Astrocyte of the spinal cord (primary cell): ENCODE results near the gene PFN1.

Experiments used
- DNase-seq: peaks from one replicate; pipeline ENCODE4 v3.0.0; 2011; ENCODE audit warnings: low read depth, low spot score
- H3K4me3 ChIP-seq: 2 replicates; pipeline ENCODE4 v1.5.1; 2011; ENCODE audit warnings: low read depth, mild to moderate bottlenecking, low read length, moderate library complexity
- CTCF ChIP-seq: IDR thresholded peaks from 2 replicates; pipeline ENCODE4 v1.5.1; 2012; ENCODE audit warnings: low read depth, mild to moderate bottlenecking, low read length, inconsistent platforms
- in situ Hi-C: cut with HindIII; loops from 2 replicates; pipeline ENCODE4 v1.10.0; 2017; ENCODE audit warnings: low sequenced_read_pairs

Gene PFN1

GRCh38 chr17:4946312-4946976 is 1.9 kb downstream of the PFN1 start:
- in situ Hi-C loops = no loop called here
- DNase-seq = no peak
- no peak for TF ChIP-seq CTCF
- H3K4me3 ChIP-seq = peak overlapping the region; percentile 96

GRCh38 chr17:4945944-4946280 is 2.4 kb downstream of the PFN1 start:
- no peak for TF ChIP-seq CTCF
- no peak for DNase-seq
- H3K4me3 ChIP-seq = peak overlapping the region; percentile 96
- in situ Hi-C loops = no loop called here

GRCh38 chr17:4945176-4945943 is 3.0 kb downstream of the PFN1 start:
- peak; percentile 86 for DNase-seq
- no peak overlapping the region for H3K4me3 ChIP-seq
- in situ Hi-C loops = no loop called here
- no peak for TF ChIP-seq CTCF

- TF ChIP-seq CTCF = no peak
- in situ Hi-C loops = no loop called here
- DNase-seq = no peak
- no peak overlapping the region for H3K4me3 ChIP-seq
These were observed 3.7 kb downstream of the PFN1 start for GRCh38 chr17:4944554-4945175.

- no peak overlapping the region for H3K4me3 ChIP-seq
- no peak for DNase-seq
- TF ChIP-seq CTCF = no peak
- in situ Hi-C loops = no loop called here
These were observed 4.2 kb downstream of the PFN1 start for GRCh38 chr17:4944163-4944553.

GRCh38 chr17:4942760-4943508 is 5.4 kb downstream of the PFN1 start:
- DNase-seq = no peak
- in situ Hi-C loops = no loop called here
- no peak overlapping the region for H3K4me3 ChIP-seq
- no peak for TF ChIP-seq CTCF
